LNCAP (cell line): Measurements from ENCODE around the gene NCAPG.
A peak's percentile ranks its signal among the peaks of the same experiment; 100 is the strongest.

Experiments
- TF ChIP-seq, protein P1 (sequence below): fragments of 450-650 bp; IDR thresholded peaks from 2 replicates; pipeline ENCODE4 v1.5.1; 2017; ENCODE audit warnings: mild to moderate bottlenecking

NCAPG gene

GRCh38 chr4:17817027-17817426, 6.2 kb downstream of the NCAPG start:
- TF ChIP-seq, protein P1, sequence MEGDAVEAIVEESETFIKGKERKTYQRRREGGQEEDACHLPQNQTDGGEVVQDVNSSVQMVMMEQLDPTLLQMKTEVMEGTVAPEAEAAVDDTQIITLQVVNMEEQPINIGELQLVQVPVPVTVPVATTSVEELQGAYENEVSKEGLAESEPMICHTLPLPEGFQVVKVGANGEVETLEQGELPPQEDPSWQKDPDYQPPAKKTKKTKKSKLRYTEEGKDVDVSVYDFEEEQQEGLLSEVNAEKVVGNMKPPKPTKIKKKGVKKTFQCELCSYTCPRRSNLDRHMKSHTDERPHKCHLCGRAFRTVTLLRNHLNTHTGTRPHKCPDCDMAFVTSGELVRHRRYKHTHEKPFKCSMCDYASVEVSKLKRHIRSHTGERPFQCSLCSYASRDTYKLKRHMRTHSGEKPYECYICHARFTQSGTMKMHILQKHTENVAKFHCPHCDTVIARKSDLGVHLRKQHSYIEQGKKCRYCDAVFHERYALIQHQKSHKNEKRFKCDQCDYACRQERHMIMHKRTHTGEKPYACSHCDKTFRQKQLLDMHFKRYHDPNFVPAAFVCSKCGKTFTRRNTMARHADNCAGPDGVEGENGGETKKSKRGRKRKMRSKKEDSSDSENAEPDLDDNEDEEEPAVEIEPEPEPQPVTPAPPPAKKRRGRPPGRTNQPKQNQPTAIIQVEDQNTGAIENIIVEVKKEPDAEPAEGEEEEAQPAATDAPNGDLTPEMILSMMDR, result peak; percentile 54; the same call in 1 of the 2 replicates

- TF ChIP-seq, protein P1, result no peak
These were observed 13.3 kb downstream of the NCAPG start for GRCh38 chr4:17823871-17824669.

- TF ChIP-seq, protein P1, result no peak
These were observed 35.5 kb downstream of the NCAPG start for GRCh38 chr4:17846266-17846665.

DNA sequence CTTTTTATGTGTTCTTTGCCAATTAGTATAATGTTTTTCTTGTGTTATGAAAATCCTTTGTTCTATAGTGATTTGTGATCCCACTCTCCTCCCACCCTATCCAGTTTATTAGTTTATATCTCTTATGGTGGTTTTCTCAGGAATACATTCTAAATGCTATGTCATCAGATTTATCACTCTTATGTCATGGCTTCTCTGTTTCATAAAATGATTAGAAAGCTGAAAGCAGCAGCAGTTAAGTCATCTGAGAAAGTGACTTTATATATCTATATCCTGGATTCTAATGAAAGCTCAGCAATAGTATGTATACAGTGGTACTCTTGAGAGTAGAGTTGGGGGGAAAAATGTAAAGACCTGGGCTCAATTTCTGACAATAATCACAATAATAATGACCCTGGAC, 41.2 kb downstream of the NCAPG start:
- TF ChIP-seq, protein P1, result no peak

DNA sequence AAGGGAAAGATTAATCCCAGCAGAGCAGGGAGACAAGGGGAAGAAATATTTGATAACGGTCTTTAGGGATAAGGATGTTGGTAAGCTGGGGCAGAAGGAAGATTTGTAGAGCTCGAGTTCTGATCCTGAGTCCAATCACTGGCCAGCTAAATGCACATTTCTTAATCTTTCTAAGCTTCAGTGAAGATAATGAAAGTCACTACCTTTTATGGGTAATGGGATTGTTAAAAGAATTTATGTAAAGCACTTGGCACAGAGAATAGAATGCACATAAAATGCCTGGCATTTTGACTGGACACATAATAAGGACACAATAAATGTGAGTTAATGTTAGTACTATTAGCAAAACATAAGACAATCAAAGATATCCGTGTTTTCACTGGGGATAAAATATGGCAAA, 43.3 kb downstream of the NCAPG start:
- TF ChIP-seq, protein P1, result no peak

DNA sequence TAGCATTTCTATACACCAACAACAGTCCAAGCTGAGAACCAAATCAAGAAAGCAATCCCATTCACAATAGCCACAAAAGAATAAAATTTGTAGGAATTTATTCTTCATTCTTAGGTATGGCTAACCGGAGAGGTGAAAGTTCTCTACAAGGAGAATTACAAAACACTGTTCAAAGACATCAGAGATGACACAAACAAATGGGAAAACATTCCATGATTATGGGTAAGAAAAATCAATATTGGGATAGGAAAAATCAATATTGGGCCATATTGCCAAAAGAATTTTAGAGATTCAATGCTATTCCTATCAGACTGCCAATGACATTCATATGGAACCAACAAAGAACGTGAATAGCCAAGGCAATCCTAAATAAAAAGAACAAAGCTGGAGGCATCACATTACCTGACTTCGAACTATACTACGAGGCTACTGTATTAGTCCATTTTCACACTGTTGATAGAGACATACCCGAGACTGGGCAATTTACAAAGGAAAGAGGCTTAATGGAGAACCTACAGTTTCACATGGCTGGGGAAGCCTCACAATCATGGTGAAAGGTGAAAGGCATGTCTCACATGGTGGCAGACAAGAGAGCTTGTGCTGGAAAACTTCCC, 49.1 kb downstream of the NCAPG start:
- TF ChIP-seq, protein P1, result no peak

DNA sequence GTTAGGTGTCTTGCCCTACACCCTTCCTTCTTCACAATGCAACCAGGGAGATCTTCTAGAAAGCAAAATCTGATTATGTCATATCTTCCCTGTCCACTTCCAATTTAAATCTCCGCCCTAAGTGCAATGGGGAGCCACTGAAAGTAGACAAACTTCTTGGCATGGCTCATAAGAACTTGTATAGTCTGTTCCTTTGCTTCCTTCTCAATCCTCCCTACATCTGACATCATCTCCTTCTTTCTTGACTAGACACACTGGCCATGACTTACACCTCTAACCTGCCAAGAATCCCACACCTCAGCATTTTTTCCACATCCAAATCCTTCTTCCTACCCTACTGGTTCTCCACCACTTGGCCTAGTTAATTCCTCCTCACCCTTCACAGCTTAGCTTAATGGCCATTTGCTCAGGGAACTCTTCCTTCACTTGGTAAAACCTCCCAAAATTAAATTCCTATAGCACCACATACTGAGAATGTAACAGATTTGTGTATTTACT, 55.1 kb downstream of the NCAPG start:
- TF ChIP-seq, protein P1, result no peak
